Measurements from ENCODE around the gene COL4A6. TPM values are rescaled to one million over a fixed set of nuclear protein-coding genes. Genes with fewer than 3 reads are reported as not detected.

COL4A6 gene
- total and polyA plus RNA-seq, 4 donors, result 10.7 to 39.4 (median 12.1) TPM

- H3K27ac ChIP-seq (ENCODE audit: low read depth, low read length), result no peak overlapping the region
- peaks cover 2% of the 10 kb centered on the region for H3K27me3 ChIP-seq (ENCODE audit: control insufficient read depth, insufficient read depth, low read length)
- no CpG with 5 or more reads among the region's 1 CpG for WGBS (ENCODE audit: insufficient coverage)
- no peaks in the 10 kb centered on the region for H3K4me1 ChIP-seq (ENCODE audit: control insufficient read depth, insufficient read depth, low read length)
- no peak for DNase-seq (ENCODE audit: low read depth in 4 of 6, low spot score in 6 of 6)
- H3K9me3 ChIP-seq (ENCODE audit: control insufficient read depth, insufficient read depth, low read length), result no peaks in the 10 kb centered on the region
- no peaks in the 10 kb centered on the region for H3K36me3 ChIP-seq (ENCODE audit: control insufficient read depth, insufficient read depth, low read length)
- no peak overlapping the region for H3K4me3 ChIP-seq (ENCODE audit: low read depth, low read length)
Observed at GRCh38 chrX:108312011-108312410, 126.2 kb downstream of the COL4A6 start.

DNA sequence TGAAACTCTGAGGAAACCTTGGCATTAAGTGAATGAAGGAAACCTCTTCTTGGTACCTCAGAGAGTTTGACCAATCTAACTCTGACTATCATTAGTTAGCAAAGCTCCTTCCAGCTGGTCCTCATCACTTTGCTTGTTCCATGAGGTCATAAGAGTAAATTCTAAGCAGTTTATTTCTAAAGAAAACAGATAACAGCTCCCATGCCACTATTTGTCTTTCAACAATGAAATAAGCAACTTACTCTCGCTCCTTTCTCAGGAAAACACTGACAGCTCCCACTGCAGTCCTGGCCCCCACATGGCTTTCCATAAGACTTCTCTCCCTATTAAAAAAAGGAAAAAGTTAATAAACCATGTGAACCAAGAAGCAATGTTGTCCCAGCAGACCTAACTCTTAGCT lies 127.7 kb downstream of the COL4A6 start:
- no CpG with 5 or more reads among the region's 1 CpG for WGBS (ENCODE audit: insufficient coverage)
- H3K4me1 ChIP-seq (ENCODE audit: control insufficient read depth, insufficient read depth, low read length), result no peaks in the 10 kb centered on the region
- no peak for DNase-seq (ENCODE audit: low read depth in 4 of 6, low spot score in 6 of 6)
- H3K4me3 ChIP-seq (ENCODE audit: low read depth, low read length), result no peak overlapping the region
- no peaks in the 10 kb centered on the region for H3K36me3 ChIP-seq (ENCODE audit: control insufficient read depth, insufficient read depth, low read length)
- H3K9me3 ChIP-seq (ENCODE audit: control insufficient read depth, insufficient read depth, low read length), result no peaks in the 10 kb centered on the region
- H3K27me3 ChIP-seq (ENCODE audit: control insufficient read depth, insufficient read depth, low read length), result peaks cover under 1% of the 10 kb centered on the region
- H3K27ac ChIP-seq (ENCODE audit: low read depth, low read length), result no peak overlapping the region

DNA sequence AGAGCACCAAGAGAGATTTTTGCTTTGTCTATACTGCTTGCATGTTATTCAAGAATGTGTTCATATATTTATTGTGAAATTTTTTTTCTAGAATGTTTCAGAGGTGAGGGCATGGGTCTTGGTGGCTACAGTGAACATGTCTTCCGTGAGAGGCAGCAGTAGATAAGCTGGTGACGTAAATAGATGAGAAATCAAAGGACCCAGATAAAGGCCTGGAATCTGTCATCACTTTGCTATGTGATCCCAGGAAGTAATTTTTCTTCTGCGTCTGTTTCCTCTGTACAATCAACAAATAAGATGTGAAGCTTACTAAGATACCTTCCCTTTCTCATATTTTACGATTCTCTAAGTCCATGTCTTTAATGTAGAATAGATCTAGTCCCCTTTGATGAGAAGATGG lies 129.1 kb downstream of the COL4A6 start:
- WGBS (ENCODE audit: insufficient coverage), result no CpG with 5 or more reads among the region's 4 CpGs
- H3K4me1 ChIP-seq (ENCODE audit: control insufficient read depth, insufficient read depth, low read length), result no peaks in the 10 kb centered on the region

GRCh38 chrX:108307132-108308085 lies 130.8 kb downstream of the COL4A6 start:
- Histone ChIP-seq H3K27ac (ENCODE audit: low read depth, low read length) (no peak overlapping the region), H3K27me3 (ENCODE audit: control insufficient read depth, insufficient read depth, low read length) (peaks cover 6% of the 10 kb centered on the region), H3K4me1 (ENCODE audit: control insufficient read depth, insufficient read depth, low read length) (no peaks in the 10 kb centered on the region), H3K4me3 (ENCODE audit: low read depth, low read length) (no peak overlapping the region), H3K9me3 (ENCODE audit: control insufficient read depth, insufficient read depth, low read length) (no peaks in the 10 kb centered on the region), H3K36me3 (ENCODE audit: control insufficient read depth, insufficient read depth, low read length) (no peaks in the 10 kb centered on the region)
- DNase-seq (ENCODE audit: low read depth in 4 of 6, low spot score in 6 of 6), result no peak
- 51% methylated on average over 3 of the region's 6 CpGs for WGBS (ENCODE audit: insufficient coverage)

More for the DNA sequence above, 129.1 kb downstream of the COL4A6 start:
- Histone ChIP-seq H3K27ac (ENCODE audit: low read depth, low read length) (no peak overlapping the region), H3K4me3 (ENCODE audit: low read depth, low read length) (no peak overlapping the region), H3K27me3 (ENCODE audit: control insufficient read depth, insufficient read depth, low read length) (peaks cover 6% of the 10 kb centered on the region), H3K9me3 (ENCODE audit: control insufficient read depth, insufficient read depth, low read length) (no peaks in the 10 kb centered on the region), H3K36me3 (ENCODE audit: control insufficient read depth, insufficient read depth, low read length) (no peaks in the 10 kb centered on the region)
- no peak for DNase-seq (ENCODE audit: low read depth in 4 of 6, low spot score in 6 of 6)

GRCh38 chrX:108306086-108306485 lies 132.1 kb downstream of the COL4A6 start:
- no peaks in the 10 kb centered on the region for H3K36me3 ChIP-seq (ENCODE audit: control insufficient read depth, insufficient read depth, low read length)
- H3K27ac ChIP-seq (ENCODE audit: low read depth, low read length), result no peak overlapping the region
- DNase-seq (ENCODE audit: low read depth in 4 of 6, low spot score in 6 of 6), result no peak
- H3K4me3 ChIP-seq (ENCODE audit: low read depth, low read length), result no peak overlapping the region
- no peaks in the 10 kb centered on the region for H3K4me1 ChIP-seq (ENCODE audit: control insufficient read depth, insufficient read depth, low read length)
- H3K27me3 ChIP-seq (ENCODE audit: control insufficient read depth, insufficient read depth, low read length), result peaks cover 6% of the 10 kb centered on the region
- no peaks in the 10 kb centered on the region for H3K9me3 ChIP-seq (ENCODE audit: control insufficient read depth, insufficient read depth, low read length)

- H3K9me3 ChIP-seq (ENCODE audit: control insufficient read depth, insufficient read depth, low read length), result no peaks in the 10 kb centered on the region
- H3K27ac ChIP-seq (ENCODE audit: low read depth, low read length), result no peak overlapping the region
- H3K4me3 ChIP-seq (ENCODE audit: low read depth, low read length), result no peak overlapping the region
- H3K4me1 ChIP-seq (ENCODE audit: control insufficient read depth, insufficient read depth, low read length), result no peaks in the 10 kb centered on the region
- no peak for DNase-seq (ENCODE audit: low read depth in 4 of 6, low spot score in 6 of 6)
- no peaks in the 10 kb centered on the region for H3K36me3 ChIP-seq (ENCODE audit: control insufficient read depth, insufficient read depth, low read length)
- 58% methylated on average over 1 of the region's 2 CpGs for WGBS (ENCODE audit: insufficient coverage)
- H3K27me3 ChIP-seq (ENCODE audit: control insufficient read depth, insufficient read depth, low read length), result peaks cover 6% of the 10 kb centered on the region
Observed at GRCh38 chrX:108304757-108305156, 133.5 kb downstream of the COL4A6 start.

DNA sequence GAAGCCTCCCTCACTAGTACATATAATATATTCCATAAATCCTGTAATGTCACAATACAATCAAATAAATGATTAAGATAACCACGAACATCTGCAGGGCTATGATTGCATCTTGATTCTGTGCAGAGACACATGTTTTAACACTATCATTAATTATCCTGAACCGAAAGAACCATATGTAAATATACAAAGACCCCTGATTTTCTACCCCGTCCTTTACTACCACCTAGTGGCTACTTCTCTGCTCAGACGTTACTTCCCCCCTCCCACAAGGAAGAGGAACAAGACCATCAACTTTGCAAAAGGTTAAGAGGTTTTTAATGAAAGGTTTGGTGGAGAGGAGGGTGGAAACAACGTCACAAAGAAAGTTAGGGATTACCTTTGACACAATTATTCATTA lies 134.0 kb downstream of the COL4A6 start:
- Histone ChIP-seq H3K27ac (ENCODE audit: low read depth, low read length) (no peak overlapping the region), H3K4me3 (ENCODE audit: low read depth, low read length) (no peak overlapping the region), H3K4me1 (ENCODE audit: control insufficient read depth, insufficient read depth, low read length) (no peaks in the 10 kb centered on the region), H3K27me3 (ENCODE audit: control insufficient read depth, insufficient read depth, low read length) (peaks cover 7% of the 10 kb centered on the region), H3K36me3 (ENCODE audit: control insufficient read depth, insufficient read depth, low read length) (no peaks in the 10 kb centered on the region), H3K9me3 (ENCODE audit: control insufficient read depth, insufficient read depth, low read length) (no peaks in the 10 kb centered on the region)
- DNase-seq (ENCODE audit: low read depth in 4 of 6, low spot score in 6 of 6), result peak in 1 of 6 donors; percentile 19
- WGBS (ENCODE audit: insufficient coverage), result 0% methylated on average over 1 of the region's 5 CpGs

DNA sequence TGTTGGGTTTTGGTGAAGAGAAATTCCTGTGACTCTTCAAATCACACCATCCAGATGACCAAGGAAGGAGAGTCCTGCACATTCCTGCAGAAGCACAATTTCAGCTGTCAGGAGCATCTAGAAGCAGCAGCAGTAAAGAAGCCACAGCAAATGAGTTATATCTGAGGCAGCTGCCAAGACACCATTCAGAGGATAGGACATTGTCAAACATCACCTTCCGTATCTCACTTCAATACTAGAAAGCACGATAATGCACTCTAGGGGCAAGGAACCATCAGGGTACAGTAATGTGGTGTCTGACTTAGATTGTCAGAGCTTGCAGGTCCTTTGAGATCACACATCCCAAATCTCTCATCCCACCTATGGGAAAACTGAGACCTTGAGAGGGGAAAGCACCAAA lies 134.5 kb downstream of the COL4A6 start:
- Histone ChIP-seq H3K9me3 (ENCODE audit: control insufficient read depth, insufficient read depth, low read length) (no peaks in the 10 kb centered on the region), H3K4me3 (ENCODE audit: low read depth, low read length) (no peak overlapping the region), H3K36me3 (ENCODE audit: control insufficient read depth, insufficient read depth, low read length) (no peaks in the 10 kb centered on the region), H3K27ac (ENCODE audit: low read depth, low read length) (no peak overlapping the region), H3K4me1 (ENCODE audit: control insufficient read depth, insufficient read depth, low read length) (no peaks in the 10 kb centered on the region), H3K27me3 (ENCODE audit: control insufficient read depth, insufficient read depth, low read length) (peaks cover 9% of the 10 kb centered on the region)
- no peak for DNase-seq (ENCODE audit: low read depth in 4 of 6, low spot score in 6 of 6)
- no CpG with 5 or more reads among the region's 2 CpGs for WGBS (ENCODE audit: insufficient coverage)

DNA sequence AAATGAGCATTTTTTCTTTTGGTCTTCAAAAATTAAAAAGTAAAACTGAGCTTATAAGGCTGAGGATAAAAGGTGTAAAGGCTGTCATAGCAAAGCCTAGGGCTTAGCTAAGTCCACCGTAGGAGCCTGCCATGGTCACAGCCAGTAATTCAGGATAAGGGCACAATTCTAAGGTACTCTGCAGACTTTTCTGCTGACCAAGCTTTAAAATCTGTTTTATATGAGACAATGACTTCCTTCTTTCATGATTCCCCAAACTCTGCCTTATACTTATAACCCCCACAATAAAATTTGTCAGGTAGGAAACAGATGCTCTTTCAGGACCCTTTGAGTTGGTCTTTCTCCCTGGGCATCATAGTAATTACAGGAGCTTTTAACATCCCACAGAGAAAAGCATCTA lies 138.5 kb downstream of the COL4A6 start:
- Histone ChIP-seq H3K36me3 (ENCODE audit: control insufficient read depth, insufficient read depth, low read length) (no peaks in the 10 kb centered on the region), H3K4me3 (ENCODE audit: low read depth, low read length) (no peak overlapping the region), H3K27ac (ENCODE audit: low read depth, low read length) (no peak overlapping the region), H3K9me3 (ENCODE audit: control insufficient read depth, insufficient read depth, low read length) (no peaks in the 10 kb centered on the region), H3K4me1 (ENCODE audit: control insufficient read depth, insufficient read depth, low read length) (peaks cover 4% of the 10 kb centered on the region), H3K27me3 (ENCODE audit: control insufficient read depth, insufficient read depth, low read length) (peaks cover 8% of the 10 kb centered on the region)
- 57% methylated on average over 1 of the region's 1 CpG for WGBS (ENCODE audit: insufficient coverage)
- no peak for DNase-seq (ENCODE audit: low read depth in 4 of 6, low spot score in 6 of 6)

- Histone ChIP-seq H3K4me3 (ENCODE audit: low read depth, low read length) (no peak overlapping the region), H3K27me3 (ENCODE audit: control insufficient read depth, insufficient read depth, low read length) (peaks cover 5% of the 10 kb centered on the region), H3K9me3 (ENCODE audit: control insufficient read depth, insufficient read depth, low read length) (no peaks in the 10 kb centered on the region), H3K36me3 (ENCODE audit: control insufficient read depth, insufficient read depth, low read length) (no peaks in the 10 kb centered on the region), H3K27ac (ENCODE audit: low read depth, low read length) (no peak overlapping the region), H3K4me1 (ENCODE audit: control insufficient read depth, insufficient read depth, low read length) (peaks cover 4% of the 10 kb centered on the region)
- peak in 2 of 6 donors; percentile 10 to 37 for DNase-seq (ENCODE audit: low read depth in 4 of 6, low spot score in 6 of 6)
- WGBS (ENCODE audit: insufficient coverage), result 0% methylated on average over 1 of the region's 2 CpGs
Observed at GRCh38 chrX:108299101-108299591, 139.1 kb downstream of the COL4A6 start.

Measured in spinal cord (tissue), 10 donors.